Measurements from ENCODE around the gene ASH1L.
A peak's percentile ranks its signal among the peaks of the same experiment; 100 is the strongest.

ASH1L gene

GRCh38 chr1:155326020-155326526, 236.5 kb downstream of the ASH1L start:
- FAIRE-seq: no peak

GRCh38 chr1:155325603-155325893, 237.1 kb downstream of the ASH1L start:
- FAIRE-seq: no peak

GRCh38 chr1:155324717-155325602, 237.6 kb downstream of the ASH1L start:
- no peak for FAIRE-seq

GRCh38 chr1:155324037-155324716, 238.4 kb downstream of the ASH1L start:
- peak; percentile 95 for FAIRE-seq

- FAIRE-seq: peak; percentile 51
Observed at GRCh38 chr1:155323729-155324036, 238.9 kb downstream of the ASH1L start.

- peak; percentile 97 for FAIRE-seq
Observed at GRCh38 chr1:155322953-155323728, 239.5 kb downstream of the ASH1L start.

GRCh38 chr1:155322571-155322952, 240.0 kb downstream of the ASH1L start:
- no peak for FAIRE-seq

- no peak for FAIRE-seq
Observed at GRCh38 chr1:155321639-155322503, 240.7 kb downstream of the ASH1L start.

GRCh38 chr1:155320661-155321617, 241.7 kb downstream of the ASH1L start, which contains the start of gene RUSC1:
Gene RUSC1, plus strand, starts transcription at chr1:155320894. Its CDS starts 880 bp downstream, at chr1:155321774.
- FAIRE-seq: no peak

- no peak for FAIRE-seq
Observed at GRCh38 chr1:155320252-155320651, 242.4 kb downstream of the ASH1L start.

GRCh38 chr1:155319536-155319935, 243.1 kb downstream of the ASH1L start:
- no peak for FAIRE-seq

GRCh38 chr1:155318082-155318481, 244.5 kb downstream of the ASH1L start:
- FAIRE-seq: no peak

GRCh38 chr1:155316922-155317321, 245.7 kb downstream of the ASH1L start:
- FAIRE-seq: no peak

- no peak for FAIRE-seq
Observed at GRCh38 chr1:155313261-155313660, 249.3 kb downstream of the ASH1L start.

- FAIRE-seq: no peak
Observed at GRCh38 chr1:155309423-155310021, 253.1 kb downstream of the ASH1L start.

GRCh38 chr1:155308493-155309422, 253.8 kb downstream of the ASH1L start, which contains the start of gene FDPS:
Gene FDPS, plus strand, starts transcription at chr1:155308866. Its CDS starts 924 bp downstream, at chr1:155309790.
- FAIRE-seq: peak; percentile 98

- no peak for FAIRE-seq
Observed at GRCh38 chr1:155307247-155307740, 255.3 kb downstream of the ASH1L start.

GRCh38 chr1:155305881-155306391, 256.7 kb downstream of the ASH1L start:
- FAIRE-seq: no peak

- FAIRE-seq: no peak
Observed at GRCh38 chr1:155304558-155305063, 258.0 kb downstream of the ASH1L start.
